ENCODE data around the gene ARF5.

Gene ARF5

DNA sequence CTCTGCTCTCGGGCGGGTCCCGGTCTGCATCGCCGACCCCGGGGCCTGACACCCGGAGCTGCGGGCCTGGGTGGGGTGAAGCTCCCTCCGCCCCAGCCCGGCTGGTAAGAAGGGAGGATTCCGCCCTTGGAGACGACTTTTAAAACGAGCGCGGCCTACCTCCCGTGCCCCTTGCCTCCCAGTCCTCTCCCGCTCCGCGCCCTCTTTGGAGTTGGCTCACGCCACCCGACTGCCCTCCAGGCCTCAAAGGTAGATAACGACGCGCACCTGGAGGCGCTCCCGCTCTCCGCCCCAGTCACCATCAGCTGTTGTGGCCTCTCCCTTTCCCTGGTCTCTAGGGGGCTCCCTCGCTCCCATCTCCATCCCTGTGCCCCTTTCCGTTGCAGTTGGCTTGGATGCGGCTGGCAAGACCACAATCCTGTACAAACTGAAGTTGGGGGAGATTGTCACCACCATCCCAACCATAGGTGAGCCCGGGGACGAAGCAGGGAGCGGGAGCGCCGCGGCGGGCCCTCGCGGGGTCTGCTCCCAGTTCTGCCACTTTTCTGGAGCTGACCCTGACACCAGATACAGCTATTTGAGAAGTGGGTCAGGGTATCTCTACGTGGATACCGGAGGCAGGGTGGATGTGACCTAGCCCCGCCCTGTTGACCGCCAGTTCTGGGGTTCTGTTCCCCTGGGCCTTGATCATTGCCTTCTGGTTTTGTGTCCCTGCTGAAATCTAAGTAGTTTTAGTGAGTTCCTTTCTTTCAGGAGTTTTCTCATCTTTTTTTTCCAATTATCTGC lies 679 bp downstream of the ARF5 start:
- DNase-seq (ENCODE audit: low spot score) = peak; percentile 36

- DNase-seq (ENCODE audit: low spot score) = no peak
Measured at GRCh38 chr7:127589896-127590295, 1.7 kb downstream of the ARF5 start.

DNA sequence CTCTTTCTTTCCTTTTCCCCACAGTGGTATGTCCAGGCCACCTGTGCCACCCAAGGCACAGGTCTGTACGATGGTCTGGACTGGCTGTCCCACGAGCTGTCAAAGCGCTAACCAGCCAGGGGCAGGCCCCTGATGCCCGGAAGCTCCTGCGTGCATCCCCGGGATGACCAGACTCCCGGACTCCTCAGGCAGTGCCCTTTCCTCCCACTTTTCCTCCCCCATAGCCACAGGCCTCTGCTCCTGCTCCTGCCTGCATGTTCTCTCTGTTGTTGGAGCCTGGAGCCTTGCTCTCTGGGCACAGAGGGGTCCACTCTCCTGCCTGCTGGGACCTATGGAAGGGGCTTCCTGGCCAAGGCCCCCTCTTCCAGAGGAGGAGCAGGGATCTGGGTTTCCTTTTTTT lies 3.0 kb downstream of the ARF5 start:
- no peak for DNase-seq (ENCODE audit: low spot score)

GRCh38 chr7:127591591-127591990 lies 3.4 kb downstream of the ARF5 start:
- no peak for DNase-seq (ENCODE audit: low spot score)

- no peak for DNase-seq (ENCODE audit: low spot score)
Measured at GRCh38 chr7:127592550-127592949, 4.3 kb downstream of the ARF5 start.

DNA sequence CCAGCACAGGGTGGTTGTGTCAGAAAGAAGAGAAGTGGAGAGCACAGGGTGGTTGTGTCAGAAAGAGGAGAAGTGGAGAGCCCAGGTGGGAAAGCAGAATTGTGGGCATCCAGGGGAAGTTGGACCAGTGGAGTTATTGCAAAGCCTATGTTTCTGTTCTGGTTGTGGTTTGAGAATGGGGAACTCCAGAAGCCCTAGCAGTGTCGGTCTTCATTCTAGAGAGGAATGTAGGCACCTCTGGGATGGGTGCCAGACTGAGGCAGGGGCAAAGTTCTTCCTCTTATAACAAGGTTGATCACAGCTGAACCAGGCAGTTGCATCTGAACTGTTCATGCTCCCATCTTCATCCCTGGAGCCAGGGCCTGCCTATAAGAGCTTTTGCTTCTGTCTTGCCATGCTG lies 6.3 kb downstream of the ARF5 start:
- no peak for DNase-seq (ENCODE audit: low spot score)

DNA sequence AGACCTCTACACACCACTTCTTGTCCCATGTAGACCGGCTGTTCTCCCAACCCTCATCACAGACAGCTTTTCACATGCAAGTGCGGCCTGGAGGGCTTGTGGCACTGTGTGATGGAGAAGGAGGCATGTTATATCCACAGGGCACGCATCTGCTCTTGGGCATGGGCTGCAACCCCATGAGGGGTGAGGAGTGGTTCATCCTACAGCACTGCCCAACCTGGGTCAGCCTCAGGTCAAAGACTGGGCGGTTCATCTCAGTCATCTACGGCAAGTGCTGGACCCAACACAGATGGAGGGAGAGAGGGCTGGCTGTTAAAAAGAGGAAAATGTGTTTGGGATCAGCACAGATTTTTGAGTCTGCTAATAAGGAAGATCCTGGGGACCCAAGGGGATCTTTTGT lies 7.5 kb downstream of the ARF5 start:
- no peak for DNase-seq (ENCODE audit: low spot score)

DNA sequence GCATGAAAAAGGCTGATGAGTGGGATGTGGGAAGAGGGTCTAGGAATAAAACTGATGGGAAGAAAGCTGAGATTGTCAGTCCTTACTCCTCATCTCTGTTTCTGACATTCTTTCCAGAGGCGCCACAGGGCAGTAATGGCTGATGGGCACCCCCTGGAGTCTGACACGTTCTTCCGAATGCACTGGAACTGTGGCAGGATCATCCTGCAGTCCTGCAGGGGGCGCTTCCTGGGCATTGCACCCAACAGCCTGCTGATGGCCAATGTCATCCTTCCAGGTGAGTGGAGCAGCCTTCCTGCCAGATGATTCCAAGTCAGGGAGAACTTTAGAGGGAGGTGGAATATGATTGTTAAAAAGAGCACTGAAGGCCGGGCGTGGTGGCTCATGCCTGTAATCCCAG lies 10.1 kb downstream of the ARF5 start:
- no peak for DNase-seq (ENCODE audit: low spot score)

DNA sequence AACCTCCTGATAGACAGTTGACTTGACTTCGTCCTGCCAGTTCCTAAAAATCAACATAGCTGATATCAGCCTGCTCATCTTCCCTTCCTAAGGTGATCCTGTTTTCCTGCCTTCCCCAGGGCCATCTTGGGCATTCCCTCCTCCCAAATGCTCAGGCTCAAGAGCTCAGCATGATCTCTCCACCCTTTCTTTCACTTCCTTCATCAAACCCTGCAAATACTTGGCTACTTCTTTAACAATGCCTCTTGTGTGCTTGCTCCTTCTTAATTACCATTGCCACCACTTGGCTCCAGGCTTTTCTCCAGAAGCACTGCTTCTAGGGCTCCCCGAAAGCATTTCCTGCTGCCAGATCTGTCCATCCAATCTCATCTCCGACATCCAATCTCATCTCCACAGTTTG lies 12.7 kb downstream of the ARF5 start:
- DNase-seq (ENCODE audit: low spot score) = no peak

DNA sequence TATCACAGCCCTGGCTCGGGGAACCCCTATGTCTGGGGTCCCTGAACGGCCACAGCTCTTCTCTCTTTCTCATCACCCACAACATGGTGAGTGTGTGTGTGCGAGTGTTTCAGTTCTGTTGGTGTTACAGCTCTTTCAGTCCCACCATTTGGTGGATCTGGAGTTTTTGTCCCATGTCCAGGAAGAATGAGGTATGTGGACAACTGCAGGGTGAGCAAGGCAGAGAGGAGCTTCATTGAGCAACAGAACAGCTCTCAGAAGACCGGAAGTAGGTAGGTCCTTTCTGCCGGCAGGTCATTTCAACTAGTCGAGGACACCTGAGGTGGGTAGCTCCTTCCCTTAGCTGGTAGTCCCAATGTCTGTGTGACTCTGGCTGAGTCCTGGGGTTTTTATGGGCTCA lies 20.2 kb downstream of the ARF5 start:
- no peak for DNase-seq (ENCODE audit: low spot score)

DNA sequence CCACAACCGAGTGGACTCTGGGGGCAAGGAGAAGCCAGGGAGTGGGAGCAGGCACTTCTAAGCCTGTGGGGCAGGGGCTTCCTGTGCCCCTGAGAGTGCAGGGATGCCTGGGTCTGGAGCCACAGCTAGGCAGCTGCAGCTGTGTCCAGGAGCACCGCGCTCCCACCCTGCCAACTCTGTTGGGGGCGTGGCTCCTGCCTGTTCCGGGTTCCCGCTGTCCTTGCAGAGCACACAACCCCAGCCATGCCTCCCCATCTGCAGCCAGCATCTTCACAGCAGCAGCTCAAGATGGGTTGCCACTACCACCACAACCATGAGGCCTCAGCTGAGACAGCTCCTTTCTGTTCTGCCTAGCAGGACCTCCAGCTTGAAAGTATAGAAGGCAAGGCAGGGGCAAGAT lies 21.1 kb downstream of the ARF5 start:
- no peak for DNase-seq (ENCODE audit: low spot score)

DNA sequence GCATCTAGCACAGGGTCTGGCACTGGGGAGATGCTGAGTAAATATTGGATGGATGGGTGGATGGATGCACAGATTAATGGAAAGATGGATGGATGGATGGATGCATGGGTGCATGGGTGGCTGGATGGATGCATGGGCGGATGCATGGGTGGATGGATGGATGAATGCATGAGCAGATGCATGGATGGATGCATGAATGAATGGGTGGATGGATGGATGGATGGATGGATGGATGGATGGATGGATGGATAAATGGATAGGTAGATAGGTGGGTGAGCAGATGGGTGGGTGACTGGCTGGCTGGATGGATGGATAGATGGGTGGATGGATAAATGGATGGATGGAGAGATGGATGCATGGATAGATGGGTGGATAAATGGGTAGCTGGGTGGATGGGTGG lies 24.1 kb downstream of the ARF5 start:
- DNase-seq (ENCODE audit: low spot score) = no peak

DNA sequence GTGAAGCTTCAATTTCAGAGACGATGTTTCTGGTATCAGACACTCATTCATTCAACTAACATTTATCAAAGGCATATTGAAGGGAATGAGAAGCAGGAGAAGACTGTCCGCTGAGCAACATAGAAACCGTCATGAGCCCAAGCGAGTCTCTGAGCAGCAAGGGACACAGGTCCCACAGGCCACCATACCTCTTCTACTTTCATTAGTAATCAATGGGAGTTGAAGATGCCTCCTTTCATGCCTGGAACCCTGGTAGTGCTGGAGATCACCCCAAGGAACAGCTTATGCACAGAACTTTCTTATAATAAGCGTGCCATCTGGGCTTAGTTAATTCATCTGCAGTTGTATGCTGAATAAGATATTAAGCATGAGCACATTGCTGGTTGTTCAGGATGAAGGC lies 28.5 kb downstream of the ARF5 start:
- no peak for DNase-seq (ENCODE audit: low spot score)

- no peak for DNase-seq (ENCODE audit: low spot score)
Measured at GRCh38 chr7:127618042-127618441, 29.8 kb downstream of the ARF5 start, which contains the start of gene PAX4. TSS of gene PAX4 (minus strand) at chr7:127618142. CDS start at chr7:127615928, 2,214 bp downstream.

DNA sequence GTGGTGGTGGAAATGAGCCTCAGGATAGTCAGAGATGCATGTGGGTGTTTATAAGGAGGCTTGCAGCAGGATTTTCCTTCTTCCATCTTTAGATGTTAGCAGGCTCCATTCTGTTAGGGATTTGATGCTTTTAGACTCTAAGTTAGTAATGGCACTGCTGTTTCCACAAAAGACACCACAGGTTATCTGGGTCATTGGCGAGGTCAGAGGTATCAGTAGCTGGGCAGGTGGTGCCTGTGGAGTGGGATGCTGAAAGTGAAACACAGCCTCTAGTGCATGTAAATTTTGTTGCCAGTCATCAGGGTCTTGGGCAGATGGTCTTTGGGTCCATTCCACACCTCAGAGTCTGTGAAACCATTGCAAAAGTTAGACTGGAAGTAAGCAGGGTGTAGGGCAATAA lies 30.6 kb downstream of the ARF5 start:
- DNase-seq (ENCODE audit: low spot score) = no peak

- DNase-seq (ENCODE audit: low spot score) = no peak
Measured at GRCh38 chr7:127619681-127620405, 31.6 kb downstream of the ARF5 start.

DNA sequence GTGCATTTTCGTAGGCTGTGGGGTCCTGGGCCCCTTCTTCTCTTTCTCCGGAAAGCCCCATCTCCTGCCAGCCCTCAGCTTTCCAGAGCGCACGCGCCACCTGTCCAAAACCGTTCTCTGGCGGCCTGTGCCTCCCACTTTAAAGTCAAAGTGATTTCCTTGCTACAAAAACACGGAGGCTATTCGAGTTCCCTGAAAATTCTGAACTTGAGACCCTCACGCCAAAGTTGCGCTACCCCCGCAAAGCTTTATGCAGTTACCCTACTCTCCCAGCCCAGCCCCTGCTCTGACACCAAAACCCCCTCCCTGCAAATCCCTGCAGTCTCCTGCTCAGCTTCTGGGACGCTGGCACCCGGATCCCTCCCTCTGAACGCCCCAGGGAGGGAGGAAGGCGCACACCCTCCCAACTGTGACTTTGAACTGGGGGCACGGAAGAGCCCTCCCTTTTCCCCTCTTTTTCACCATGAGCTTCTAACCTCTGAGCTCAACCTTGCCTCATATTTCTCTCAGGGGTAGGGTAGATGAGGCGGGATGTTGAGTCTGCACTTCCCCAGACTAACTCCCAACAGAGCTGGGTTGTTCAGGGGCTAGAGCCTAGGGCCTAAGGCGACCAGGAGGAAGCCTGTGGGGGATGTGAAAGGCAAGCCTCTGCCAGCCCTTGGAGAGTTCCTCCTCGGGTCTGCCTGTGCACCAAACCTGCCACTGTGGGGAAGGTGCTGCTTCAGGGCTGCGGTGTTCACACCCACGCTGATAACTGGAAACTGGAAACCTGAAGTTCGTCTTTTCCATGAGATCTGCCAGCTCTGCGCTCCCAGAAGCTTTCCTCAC lies 32.4 kb downstream of the ARF5 start:
- no peak for DNase-seq (ENCODE audit: low spot score)

- no peak for DNase-seq (ENCODE audit: low spot score)
Measured at GRCh38 chr7:127625331-127625730, 37.1 kb downstream of the ARF5 start.

DNA sequence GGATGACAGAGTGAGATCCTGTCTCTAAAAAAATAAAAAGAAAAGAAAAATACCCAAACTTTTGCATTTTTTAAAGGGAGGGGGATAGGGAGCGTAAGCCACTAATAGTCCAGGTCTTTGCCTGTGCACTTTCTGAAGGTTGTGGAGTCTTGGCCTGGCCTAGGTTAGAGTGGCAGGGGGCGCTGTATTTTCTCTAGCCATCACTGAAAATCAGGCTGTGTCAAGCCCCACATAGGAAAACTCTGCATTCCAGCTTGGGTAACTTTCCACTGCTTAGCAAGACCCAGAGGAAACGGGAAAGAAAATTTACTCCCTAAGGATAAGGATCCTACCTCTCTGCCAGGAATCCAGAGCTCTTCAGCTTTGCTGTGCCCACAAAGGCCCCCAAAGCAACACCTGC lies 40.2 kb downstream of the ARF5 start:
- no peak for DNase-seq (ENCODE audit: low spot score)

GRCh38 chr7:127629268-127629854 lies 41.1 kb downstream of the ARF5 start:
- peak; percentile 63 for DNase-seq (ENCODE audit: low spot score)

DNA sequence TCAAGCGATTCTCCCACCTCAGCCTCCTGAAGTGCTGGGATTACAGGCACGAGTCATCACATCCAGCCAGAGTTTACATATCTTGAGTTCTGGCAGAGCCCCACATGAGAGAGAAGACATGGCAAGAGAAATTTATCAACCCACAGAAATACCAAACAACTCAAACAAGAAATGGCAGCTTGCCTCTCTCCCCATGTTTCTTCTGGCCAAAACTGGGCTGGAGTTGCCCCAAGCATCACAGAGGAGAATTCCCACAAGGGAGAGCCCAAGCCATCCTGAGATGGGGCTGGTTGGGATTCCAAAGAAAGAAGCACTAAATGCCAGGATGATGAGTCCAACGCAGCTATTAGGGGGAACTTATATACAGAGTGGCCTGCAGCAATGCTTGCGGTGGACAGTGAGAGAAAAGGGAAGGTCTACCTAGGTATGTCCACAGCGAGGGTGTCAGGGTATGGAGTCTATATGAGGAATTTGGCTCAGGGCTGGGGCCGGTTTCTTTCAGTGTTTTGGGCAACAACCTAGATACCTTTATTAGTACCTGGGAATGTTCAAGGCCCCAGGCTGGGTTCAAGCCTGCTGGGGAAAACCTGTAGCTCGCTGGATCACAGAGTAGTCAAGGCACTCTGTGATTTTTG lies 44.2 kb downstream of the ARF5 start:
- no peak for DNase-seq (ENCODE audit: low spot score)
